ENCODE measurements around the gene TMEM245.

Gene TMEM245

DNA sequence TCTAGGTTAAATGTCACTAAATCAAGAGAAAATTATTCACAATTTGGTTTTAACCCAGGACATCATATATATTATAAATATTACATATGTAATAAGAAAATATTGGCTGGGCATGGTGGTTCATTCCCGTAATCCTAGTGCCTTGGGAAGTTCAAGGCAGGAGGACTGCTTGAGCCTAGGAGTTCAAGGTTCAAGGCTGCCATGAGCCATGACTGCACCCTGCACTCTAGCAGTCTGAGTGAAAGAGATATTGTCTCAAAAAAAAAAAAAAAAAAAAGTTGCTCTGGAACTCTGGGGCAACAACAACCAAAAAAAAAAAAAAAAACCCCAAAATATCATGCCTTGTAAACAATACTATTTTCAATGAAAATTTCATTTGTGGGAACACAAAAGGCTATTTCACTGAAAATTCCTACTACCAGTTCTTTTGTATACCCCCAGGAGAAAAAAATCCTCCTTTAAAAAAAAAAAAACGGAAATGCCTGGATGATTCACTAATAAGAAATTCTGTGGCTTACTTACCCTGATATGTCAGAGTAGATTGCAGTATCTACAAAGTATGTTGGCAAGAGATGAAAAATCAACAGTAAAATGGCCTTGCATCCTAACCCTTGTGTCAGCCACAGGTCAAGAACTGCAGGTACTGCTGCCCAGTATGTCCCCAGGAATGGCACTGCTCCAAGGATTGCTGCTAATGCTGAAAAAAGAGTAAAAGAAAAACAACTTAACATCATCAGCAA lies 83.9 kb downstream of the TMEM245 start:
- H3K27ac ChIP-seq: peak overlapping the region; percentile 55
- no peak for DNase-seq (ENCODE audit: low read depth, low spot score)

DNA sequence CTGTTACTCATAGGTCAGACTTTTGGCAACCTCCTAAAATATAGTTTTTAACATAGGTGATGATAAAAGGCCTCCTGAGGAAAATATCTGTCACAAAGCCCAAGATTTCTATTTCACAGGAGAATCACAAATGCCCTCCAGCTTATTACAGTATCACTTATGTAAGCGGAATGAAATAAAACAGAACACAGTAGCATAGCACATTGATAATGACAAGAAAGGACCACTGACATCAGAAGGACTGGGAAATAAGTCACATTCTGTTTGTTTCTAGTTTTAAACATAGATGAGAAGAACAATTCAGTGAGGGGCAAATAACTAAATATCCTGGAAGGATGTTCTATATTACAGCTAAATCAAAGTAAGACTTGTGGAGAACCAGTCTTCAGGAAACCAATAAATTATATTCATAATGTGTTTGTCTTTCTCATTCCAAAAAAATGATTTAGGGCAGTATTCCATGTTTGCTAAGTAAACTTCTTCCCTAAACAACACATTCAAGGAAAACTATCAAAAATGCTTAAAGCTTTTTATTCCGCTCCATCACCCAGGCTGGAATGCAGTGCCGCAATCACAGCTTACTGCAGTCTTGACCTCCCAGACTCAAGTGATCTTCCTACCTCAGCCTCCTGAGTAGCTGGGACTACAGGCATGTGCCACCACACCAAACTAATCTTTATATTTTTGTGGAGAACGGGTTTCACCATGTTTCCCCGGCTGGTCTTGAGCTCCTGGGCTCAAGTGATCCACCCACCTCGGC lies 85.6 kb downstream of the TMEM245 start:
- DNase-seq (ENCODE audit: low read depth, low spot score): no peak
- H3K27ac ChIP-seq: no peak overlapping the region

DNA sequence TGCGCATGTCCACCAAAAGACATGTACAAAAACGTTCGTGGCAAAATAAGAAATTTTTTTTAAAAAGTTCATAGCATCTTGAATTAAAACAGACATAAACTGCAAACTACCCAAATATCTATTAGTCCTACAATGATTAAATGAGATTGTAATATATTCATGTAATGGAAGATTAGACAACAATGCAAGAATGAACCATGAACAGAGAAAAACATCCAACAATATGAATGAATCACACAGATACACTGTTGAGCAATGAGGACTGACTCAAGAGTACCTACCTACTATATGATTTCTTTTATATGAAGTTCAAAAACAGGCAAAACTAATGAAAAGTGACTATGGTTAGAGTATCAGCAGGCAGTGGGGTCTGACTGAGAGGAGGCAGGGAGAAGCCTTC lies 88.5 kb downstream of the TMEM245 start:
- DNase-seq (ENCODE audit: low read depth, low spot score): no peak
- peak overlapping the region; percentile 7 for H3K27ac ChIP-seq

DNA sequence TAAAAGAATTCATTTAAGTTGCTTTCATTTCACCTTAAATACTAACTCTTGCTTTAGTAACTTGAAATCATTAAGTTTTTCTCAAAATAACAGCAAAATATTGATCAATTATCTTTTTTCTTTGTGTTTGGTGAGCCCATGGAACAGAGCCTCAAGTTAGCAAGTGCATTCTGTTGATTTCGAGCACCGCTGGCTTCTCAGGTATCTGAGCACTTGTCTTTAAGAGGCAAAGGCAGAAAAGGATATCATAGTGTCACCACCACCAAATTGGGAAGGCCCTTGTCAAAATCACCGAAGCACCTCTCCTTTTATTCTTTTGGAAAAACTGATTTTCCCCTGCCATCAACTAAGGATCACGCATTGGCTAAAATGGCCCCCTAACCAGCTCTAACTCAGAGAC lies 89.3 kb downstream of the TMEM245 start:
- no peak overlapping the region for H3K27ac ChIP-seq
- no peak for DNase-seq (ENCODE audit: low read depth, low spot score)

DNA sequence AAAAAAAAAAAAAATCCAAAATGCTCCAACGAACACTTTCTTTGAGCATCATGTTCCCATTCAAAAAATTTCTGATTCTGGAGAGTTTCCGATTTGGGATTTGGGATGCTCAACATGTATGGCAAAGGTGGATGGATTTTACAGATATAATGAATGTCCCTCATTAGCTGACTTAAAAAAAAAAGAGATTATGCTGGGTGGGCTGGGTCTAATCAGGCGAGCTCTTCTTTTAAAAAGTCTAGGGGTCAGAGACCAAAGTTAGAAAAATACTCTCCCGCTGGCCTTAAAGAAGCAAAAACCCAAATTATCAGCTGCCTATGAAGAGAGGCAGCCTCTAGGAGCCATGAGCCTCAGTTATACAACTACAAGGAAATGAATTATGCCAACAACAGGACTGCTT lies 91.3 kb downstream of the TMEM245 start:
- H3K27ac ChIP-seq: no peak overlapping the region
- DNase-seq (ENCODE audit: low read depth, low spot score): no peak

DNA sequence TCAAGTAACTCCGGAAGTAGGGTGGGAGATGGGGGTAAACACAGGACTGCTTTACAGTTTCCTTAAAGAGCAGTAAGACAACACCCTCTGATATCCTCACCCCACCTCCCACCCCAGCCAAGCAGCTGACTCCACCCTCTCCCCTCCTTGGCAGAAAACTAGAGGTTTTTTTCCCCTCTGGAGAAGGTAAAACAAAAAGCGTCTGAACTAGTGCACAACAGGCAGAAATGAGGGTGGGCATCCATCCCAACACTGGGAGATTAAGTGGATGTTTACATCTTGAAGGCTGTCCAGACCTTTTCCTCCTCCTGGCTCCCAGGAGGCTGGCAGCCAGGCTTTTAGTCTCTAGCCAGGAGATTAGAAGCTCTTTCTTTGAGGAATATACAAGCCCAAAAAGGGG lies 92.6 kb downstream of the TMEM245 start:
- no peak overlapping the region for H3K27ac ChIP-seq

DNA sequence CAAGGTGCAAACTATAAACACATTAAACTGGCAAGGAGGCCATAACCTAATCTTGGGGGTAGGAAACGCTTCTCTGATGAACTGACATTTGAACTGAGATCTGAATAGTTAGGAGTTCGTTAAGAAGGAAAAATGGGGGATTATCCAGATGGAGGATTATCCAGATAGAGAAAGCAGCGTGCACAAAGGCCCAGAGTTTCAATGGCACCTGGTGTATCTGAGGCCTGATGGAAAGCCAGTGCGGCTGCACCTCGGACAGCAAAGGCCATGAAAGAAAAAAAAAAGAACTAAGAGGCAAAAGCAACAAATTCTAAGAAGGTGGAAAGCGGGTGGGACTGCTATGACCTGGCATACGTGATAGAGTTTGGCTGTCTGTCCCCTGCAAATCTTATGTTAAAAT lies 93.4 kb downstream of the TMEM245 start:
- DNase-seq (ENCODE audit: low read depth, low spot score): no peak
- no peak overlapping the region for H3K27ac ChIP-seq

More for the DNA sequence above, 92.6 kb downstream of the TMEM245 start:
- no peak for DNase-seq (ENCODE audit: low read depth, low spot score)

DNA sequence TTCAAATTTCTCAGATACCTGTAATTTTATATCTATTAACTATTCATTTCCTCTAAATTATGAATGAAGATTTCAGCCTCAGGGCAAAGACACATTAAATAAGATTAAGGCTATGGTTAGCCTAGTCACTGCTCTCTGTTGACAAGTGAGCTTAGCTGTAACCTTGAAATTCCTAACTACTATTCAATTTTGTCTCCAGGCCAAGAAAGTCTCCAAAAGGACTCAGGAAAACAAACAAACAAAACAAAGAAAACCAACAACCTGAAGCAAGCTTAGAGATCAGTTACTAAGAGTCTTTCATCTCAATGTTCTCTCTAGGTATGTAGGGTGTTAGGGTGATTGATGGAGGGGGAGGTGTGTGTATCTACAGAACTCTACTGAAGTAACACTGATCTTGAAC lies 96.9 kb downstream of the TMEM245 start:
- H3K27ac ChIP-seq: no peak overlapping the region
- no peak for DNase-seq (ENCODE audit: low read depth, low spot score)

DNA sequence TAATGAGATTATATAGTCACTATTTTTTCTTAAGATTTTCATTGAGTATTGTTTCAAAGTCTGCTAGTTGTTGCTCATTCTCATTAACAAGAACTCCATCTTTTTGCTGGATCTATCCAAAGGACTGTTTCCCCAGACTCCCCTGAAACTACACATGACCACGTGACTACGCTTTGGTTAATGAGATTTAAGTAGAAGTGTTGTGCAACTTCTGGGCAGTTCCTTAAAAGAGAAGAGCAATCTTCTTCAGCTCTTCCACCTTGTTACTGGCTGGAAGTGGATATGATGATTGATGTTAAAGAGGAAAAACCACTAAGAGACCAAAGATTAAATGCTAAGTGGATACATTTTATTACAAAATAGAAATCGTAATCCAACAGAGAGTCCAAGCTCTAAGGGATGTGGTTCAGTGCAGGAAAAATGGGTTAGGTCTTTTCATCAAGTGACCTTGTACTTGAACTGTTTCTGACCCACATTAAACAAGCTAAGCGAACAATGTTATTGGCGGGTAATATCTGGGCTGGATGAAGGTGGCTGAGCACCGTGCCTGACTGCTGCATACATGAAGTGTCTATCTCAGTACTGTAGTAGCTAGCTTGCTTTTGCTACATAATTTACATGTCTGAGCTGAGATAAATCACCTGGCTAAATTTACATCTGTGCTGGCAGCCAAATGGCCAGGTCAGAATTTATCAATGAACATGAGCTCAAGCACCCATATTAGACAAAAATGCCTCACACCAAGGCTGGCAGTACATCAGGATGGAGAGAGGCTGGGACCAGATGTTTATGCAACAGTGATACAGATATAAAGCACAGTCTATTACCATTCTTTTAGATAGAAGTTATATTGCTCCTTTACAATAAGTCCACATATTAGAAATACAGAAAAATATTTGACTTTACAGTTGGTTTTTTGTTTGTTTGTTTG lies 98.9 kb downstream of the TMEM245 start:
- peak overlapping the region; percentile 16 for H3K27ac ChIP-seq
- DNase-seq (ENCODE audit: low read depth, low spot score): no peak

DNA sequence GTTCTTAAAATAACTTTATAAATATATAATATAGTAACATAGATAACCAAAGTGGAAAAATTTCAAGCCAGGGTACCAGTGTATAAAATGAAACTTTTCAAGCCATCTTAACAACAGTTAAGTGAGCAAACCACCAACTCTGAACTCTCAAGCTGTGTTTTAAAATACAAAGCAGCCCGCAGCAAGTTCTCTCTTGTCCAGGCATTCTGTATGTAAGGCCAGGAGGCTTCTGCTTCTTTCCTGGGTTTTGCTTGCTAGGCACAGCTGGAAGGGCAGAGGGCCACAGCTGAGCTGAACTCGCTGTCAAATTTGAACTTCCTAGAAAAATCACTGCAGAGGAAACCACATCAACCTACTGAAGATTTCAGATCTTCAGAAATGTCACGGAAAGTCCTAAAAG lies 99.6 kb downstream of the TMEM245 start:
- no peak for DNase-seq (ENCODE audit: low read depth, low spot score)
- peak overlapping the region; percentile 16 for H3K27ac ChIP-seq

DNA sequence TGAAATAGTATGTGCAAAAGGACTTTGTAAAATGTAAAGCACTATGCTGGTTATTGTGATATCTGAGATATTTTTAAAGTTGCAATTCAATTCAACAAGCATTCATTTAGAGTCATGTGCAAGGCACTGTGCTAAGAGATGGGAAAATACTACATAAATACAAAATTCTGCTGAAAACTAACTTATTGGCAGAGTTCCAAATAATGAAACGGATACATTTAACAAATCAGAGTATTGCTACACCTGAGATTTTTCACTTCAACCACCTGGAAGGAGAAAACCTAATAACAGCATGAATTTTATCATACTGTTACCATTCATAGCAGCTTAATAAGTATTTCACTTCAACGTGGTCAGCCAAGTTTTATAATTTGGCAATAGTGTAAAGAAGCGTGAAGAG lies 100.3 kb downstream of the TMEM245 start:
- no peak for DNase-seq (ENCODE audit: low read depth, low spot score)
- H3K27ac ChIP-seq: no peak overlapping the region

DNA sequence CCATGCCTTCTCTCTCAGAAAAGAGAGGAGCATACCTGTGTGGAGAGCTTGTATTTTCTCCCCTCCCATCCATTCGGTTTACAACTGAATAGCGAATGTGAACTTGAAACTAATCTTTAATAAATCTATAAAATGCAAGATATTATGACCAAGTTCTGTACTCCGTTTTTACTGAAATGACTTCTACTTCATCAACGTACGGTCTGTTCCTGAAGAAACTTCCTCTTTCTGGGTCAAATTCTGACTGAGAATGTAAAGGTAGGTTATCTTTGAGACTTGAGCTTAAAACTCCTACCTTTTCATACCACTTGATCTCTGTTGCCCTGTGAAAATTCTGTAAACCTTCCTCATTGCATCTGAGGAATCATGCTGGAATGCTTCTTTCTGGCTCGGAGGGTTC lies 102.3 kb downstream of the TMEM245 start:
- H3K27ac ChIP-seq: no peak overlapping the region
- DNase-seq (ENCODE audit: low read depth, low spot score): no peak

DNA sequence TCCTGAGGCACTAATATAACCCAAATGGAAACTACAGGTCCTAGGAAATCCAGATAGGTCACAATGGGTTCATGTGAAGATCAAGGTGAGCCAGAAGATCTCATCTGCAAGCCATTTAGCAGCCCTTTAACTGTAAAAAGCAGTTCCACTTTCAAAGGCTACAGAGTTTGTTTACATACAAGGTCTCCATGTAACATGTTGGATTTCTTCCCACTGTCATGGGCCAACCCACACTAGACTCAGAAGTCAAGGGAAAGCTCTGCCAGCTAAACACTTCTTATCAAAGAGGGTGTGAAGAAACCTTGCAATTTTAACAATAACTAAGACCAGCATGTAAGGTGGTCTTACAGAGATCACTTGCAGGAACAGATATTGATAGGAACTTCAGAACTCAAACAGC lies 102.7 kb downstream of the TMEM245 start:
- H3K27ac ChIP-seq: no peak overlapping the region
- no peak for DNase-seq (ENCODE audit: low read depth, low spot score)

DNA sequence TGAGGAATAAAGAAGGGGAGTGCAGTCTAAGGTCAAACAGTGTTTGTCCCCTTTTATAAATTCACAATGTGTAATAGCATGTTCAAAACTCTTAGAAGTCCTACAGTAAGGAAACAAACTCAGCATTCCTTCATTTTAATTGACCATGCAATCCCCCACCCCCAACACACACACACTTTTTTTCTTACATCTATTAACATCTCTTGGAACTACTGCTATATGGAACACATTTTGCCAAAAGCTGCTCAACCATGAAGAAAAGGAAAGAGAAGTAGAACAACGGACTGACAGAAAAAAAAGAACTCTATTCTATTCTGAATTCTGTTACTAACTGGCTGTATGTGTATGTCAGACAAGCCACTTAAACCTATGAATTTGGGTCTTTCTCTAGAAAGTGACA lies 103.6 kb downstream of the TMEM245 start:
- no peak for DNase-seq (ENCODE audit: low read depth, low spot score)
- no peak overlapping the region for H3K27ac ChIP-seq

DNA sequence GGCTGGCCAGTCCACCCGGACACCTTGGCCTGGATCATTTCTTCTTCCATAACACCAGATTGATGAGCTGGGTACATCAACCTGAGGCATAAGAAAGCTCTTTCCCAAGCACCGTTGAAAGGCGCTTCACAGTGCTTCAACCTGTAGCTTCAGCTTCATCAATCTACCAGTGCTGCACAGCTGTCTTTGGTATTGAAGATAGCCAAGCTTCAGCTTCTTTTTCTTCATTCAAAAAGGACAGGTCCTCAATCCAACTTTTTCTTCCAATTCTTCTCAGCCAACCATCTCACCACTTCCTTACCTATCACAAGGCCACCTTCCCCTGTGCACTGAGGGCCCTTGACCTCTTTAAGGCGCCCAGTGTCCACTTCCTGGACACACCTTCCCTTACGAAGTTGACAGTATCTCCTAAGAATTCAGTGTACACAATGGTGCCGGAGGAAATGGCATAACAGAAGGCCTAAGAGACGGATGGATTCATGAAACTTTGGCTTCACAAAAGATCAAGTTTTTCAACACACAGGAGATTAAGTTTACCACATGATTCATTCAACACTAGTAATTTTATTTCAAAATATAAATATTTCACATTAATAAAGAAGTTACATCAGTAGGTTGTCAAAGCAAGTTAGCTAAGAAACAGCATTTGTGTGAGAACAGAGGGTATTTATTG lies 105.0 kb downstream of the TMEM245 start:
- no peak for DNase-seq (ENCODE audit: low read depth, low spot score)
- H3K27ac ChIP-seq: peak overlapping the region; percentile 71

DNA sequence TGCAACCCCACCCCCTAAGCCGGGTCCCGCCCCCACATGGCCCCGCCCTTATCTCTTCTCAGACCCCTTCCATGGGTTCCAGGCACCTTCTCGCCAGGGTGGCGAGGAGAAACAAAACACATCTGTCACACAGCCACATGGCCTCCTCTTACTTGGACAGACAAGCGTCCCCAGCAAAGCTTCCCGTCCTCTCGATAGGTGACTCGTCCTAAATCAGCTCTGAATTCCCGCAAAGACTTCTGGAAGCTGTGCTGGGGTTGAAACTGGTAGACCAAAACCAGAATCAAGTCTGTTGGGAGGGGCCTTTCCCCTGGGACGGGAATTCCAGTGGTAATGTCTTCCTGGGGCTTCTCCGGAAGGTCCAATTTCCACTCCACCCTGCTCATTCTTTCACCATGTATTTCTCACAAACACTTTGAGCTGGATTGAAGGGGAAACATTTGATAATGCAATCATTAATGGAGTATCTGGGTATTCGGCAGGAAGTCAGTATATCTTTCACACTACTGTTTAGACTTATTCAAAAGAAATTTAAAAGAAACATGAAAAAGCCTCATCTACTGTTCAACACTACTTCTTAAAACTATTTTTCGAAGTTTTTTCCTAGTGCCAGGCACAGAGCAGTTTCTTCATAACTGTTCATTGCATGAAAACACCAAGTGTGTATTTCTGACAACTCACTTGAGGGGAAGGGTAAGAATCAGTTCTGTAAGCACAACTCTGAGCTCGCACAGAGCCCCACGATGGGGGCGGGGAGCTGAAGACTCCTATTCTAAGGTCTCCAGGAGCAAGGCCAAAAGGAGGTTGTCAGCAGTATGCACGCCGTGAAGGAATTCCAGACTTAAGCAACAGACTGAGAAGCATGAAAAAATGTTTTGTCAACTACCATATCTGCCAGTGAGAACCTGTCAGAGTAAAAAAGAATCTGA lies 105.8 kb downstream of the TMEM245 start:
- DNase-seq (ENCODE audit: low read depth, low spot score): no peak
- H3K27ac ChIP-seq: peak overlapping the region; percentile 71

DNA sequence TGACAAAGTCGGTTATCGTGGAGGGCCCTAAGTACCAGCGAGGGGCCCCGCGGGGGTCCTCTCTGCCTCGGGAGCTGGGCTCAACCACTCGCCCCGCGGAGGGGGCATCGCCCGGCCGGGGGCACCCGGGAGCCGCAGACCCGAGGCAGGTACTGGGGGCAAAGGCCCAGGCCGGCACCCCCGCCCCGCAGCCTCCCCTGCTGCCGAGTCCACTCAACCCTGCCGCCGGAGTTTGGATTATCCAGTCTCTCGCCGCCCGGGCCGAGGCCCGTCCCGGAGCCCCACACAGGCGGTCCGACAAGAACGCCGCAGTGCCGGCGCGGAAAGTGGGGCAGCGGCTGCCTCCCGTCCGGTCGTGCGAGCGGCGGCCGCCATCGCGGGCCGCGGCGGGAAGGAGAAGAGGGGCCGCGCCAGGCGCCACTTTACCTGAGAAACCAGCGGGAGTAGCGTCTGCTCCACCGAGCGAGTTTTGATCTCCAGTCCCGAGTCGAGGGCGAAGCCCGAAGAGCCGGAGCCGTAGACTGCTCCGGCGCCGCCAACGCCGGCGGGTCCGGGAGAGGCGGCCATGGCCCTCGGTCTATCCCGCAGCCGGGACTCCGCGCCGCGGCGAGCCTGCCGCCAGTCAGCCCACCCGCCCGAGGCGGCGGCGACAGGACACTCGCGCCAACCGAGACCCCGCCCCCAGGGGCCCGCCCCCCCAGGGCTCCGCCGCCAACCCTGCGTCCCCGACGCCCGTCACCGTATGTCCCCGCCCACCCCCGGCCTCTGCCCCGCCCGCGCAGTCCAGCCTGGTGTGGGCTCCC lies 106.7 kb downstream of the TMEM245 start, which contains the start of gene CTNNAL1:
CTNNAL1 (minus strand) TSS at position 624 of the 803 bp plus-strand sequence; CDS start at position 567, 57 bp downstream.
- DNase-seq (ENCODE audit: low read depth, low spot score): no peak
- peak within 1 kb of the TSS; percentile 71 for H3K27ac ChIP-seq
